ENCODE measurements around the gene ARSG. TPM values are rescaled to one million over a fixed set of nuclear protein-coding genes. Genes with fewer than 3 reads are reported as not detected.

The ARSG gene
- total and polyA plus RNA-seq, 2 of the 13 experiments (the other 11 are each of a cell fraction or from before 2014, with no cell fraction given): 3.7 to 15.2 TPM

DNA sequence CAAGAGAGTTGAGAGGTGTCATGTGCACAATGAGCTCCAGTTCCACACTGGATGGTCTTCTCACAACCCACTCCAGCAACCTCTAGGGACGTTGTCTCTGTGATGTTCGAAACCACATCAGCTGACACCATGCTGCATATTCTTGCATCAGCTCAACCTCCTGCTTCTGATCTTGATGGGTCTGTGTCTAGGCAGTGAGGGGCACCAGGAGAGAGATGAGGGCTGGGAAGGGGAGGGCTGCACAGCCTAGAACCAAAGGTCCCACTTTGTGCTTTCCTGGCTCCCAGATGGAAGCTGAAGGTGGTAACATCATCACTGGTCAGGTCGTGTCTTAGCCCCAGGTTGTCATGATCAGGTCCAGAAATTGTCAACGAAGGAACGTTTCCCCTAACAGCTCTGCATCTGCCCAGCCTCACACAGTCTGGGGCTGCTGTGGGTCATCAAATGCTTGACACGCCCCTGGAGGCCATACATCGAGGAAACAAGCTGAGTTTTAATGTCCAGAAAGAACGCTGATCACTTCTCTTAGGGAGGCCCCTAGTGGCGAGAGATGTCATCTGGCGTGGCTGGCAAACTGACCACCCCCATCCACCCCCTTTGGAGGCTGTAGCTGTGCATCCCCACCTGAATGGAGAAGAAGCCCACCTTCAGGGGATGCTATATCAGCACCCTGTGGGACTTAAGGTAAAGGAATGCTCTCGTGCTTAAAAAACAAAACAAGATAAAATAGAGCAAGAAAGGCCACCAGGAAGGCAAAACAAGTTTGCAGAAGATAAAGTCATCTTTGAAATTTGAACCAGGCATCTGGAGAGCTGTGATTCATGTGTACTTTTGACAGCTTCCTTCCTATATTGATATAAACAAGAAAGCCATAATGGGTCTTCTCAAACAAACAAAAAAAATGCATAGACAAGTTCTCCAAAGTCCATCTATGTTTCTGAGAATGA lies 107.7 kb downstream of the ARSG start (continued):
- TF ChIP-seq STAT6 (CRISPR knock-in tag; IDR thresholded peaks at IDR 0.05; ENCODE audit: borderline replicate concordance): peak; percentile 94; the same call in 1 of the 2 replicates
- TF ChIP-seq, protein P1, sequence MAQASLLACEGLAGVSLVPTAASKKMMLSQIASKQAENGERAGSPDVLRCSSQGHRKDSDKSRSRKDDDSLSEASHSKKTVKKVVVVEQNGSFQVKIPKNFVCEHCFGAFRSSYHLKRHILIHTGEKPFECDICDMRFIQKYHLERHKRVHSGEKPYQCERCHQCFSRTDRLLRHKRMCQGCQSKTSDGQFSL (CRISPR knock-in tag; IDR thresholded peaks at IDR 0.05): peak; percentile 82; the same call in 1 of the 2 replicates
- no peak for TF ChIP-seq SOX6 (IDR thresholded peaks at IDR 0.05)
- TF ChIP-seq SOX6 (CRISPR knock-in tag; IDR thresholded peaks at IDR 0.05): peak; percentile 71
- TF ChIP-seq RARA (CRISPR knock-in tag; IDR thresholded peaks at IDR 0.05): peak; percentile 76
- TF ChIP-seq SOX5 (CRISPR knock-in tag; IDR thresholded peaks at IDR 0.05; ENCODE audit: borderline replicate concordance): peak; percentile 68; the same call in 1 of the 2 replicates
- TF ChIP-seq ZNF24 (IDR thresholded peaks at IDR 0.05): 0 out of 2 replicates have a peak, but pooled peaks have one; percentile 8
- peak; percentile 45; the same call in 1 of the 2 replicates for TF ChIP-seq CEBPG (CRISPR knock-in tag; IDR thresholded peaks at IDR 0.05)
- no peak for TF ChIP-seq STAT5B (CRISPR knock-in tag; IDR thresholded peaks at IDR 0.05)
- TF ChIP-seq HMGA1 (CRISPR knock-in tag; conservative IDR thresholded peaks at IDR 0.05): no peak
- peak; percentile 37; the same call in 1 of the 2 replicates for TF ChIP-seq UBTF (CRISPR knock-in tag; IDR thresholded peaks at IDR 0.05)
- TF ChIP-seq POLR2G (IDR thresholded peaks at IDR 0.05; ENCODE audit: low read depth, low read length): no peak
- TF ChIP-seq SMARCE1 (IDR thresholded peaks at IDR 0.05; ENCODE audit: borderline replicate concordance): no peak
- TF ChIP-seq RFX5 (IDR thresholded peaks at IDR 0.05; ENCODE audit: low read depth, low read length): no peak
- no peak for TF ChIP-seq DR1 (CRISPR knock-in tag; IDR thresholded peaks at IDR 0.05)
- 0 out of 2 replicates have a peak, but pooled peaks have one; percentile 32 for TF ChIP-seq ZNF644 (CRISPR knock-in tag; IDR thresholded peaks at IDR 0.05; ENCODE audit: low read depth)
- no peak for TF ChIP-seq ZNF83 (CRISPR knock-in tag; IDR thresholded peaks at IDR 0.05; ENCODE audit: borderline replicate concordance)
- peak; percentile 64 for TF ChIP-seq ZNF331 (CRISPR knock-in tag; IDR thresholded peaks at IDR 0.05)
- peak; percentile 82 for TF ChIP-seq PATZ1 (CRISPR knock-in tag; IDR thresholded peaks at IDR 0.05)
- no peak for TF ChIP-seq ZNF629 (CRISPR knock-in tag; conservative IDR thresholded peaks at IDR 0.05)
- no peak for TF ChIP-seq ZNF432 (CRISPR knock-in tag; IDR thresholded peaks at IDR 0.05; ENCODE audit: borderline replicate concordance)
- no peak for TF ChIP-seq SRY (CRISPR knock-in tag; IDR thresholded peaks at IDR 0.05)
- no peak for TF ChIP-seq HNF4G (IDR thresholded peaks at IDR 0.05; ENCODE audit: borderline replicate concordance, low read depth, low read length)
- peak; percentile 41; the same call in 1 of the 2 replicates for TF ChIP-seq HNF4G (CRISPR knock-in tag; IDR thresholded peaks at IDR 0.05; ENCODE audit: borderline replicate concordance, low read depth)
